Panc1 (cell line): ENCODE results near the gene THSD7B. TPM values are rescaled to one million over a fixed set of nuclear protein-coding genes. Genes with fewer than 3 reads are reported as not detected.

Experiments
- ATAC-seq: fragments of 200-7000 bp; cut with Tn5 transposase; 2 replicates; pipeline ENCODE4 v1.9.1; 2020; ENCODE audit warnings: mild to moderate bottlenecking, moderate library complexity
- BruUV-seq: library from RNA; stranded (reverse); fragments of 400-500 nt; replicated peaks from 2 replicates; lab custom pipeline; 2021; lab: Mats Ljungman, UMichigan
- CTCF ChIA-PET: fragments of 300-600 bp; sonication (Branson Sonifier 250); formaldehyde crosslinking; loops from one replicate; lab custom pipeline; 2022; ENCODE audit warnings: antibody characterized with exemption; lab: Charles Lee
- POLR2A ChIA-PET: fragments of 300-600 bp; sonication (Branson Sonifier 250); formaldehyde crosslinking; loops from one replicate; lab custom pipeline; 2022; ENCODE audit warnings: antibody characterized with exemption; lab: Charles Lee
- DNase-seq: peaks from one replicate; pipeline ENCODE4 v3.0.0-alpha.2; 2010; ENCODE audit warnings: low read depth, low spot score
- H3K27ac ChIP-seq: 2 replicates; pipeline ENCODE4 v1.5.1; 2011; ENCODE audit warnings: mild to moderate bottlenecking, low read length, inconsistent platforms
- H3K27me3 ChIP-seq: fragments of 200-500 bp; sonication (Bioruptor generic); 2 replicates; pipeline ENCODE4 v1.6.0; 2014; ENCODE audit warnings: low read length, inconsistent platforms; ENCODE audit not compliant: control insufficient read depth, insufficient read depth
- H3K36me3 ChIP-seq: fragments of 200-500 bp; sonication (Bioruptor generic); 2 replicates; pipeline ENCODE4 v1.5.1; 2014; ENCODE audit warnings: inconsistent platforms, mild to moderate bottlenecking, low read length, moderate library complexity; ENCODE audit not compliant: control insufficient read depth, insufficient read depth
- H3K4me1 ChIP-seq: 2 replicates; pipeline ENCODE4 v1.5.1; 2011; ENCODE audit warnings: inconsistent platforms, mild to moderate bottlenecking, low read length, moderate library complexity; ENCODE audit not compliant: control insufficient read depth, insufficient read depth
- H3K4me3 ChIP-seq, 2 experiments: 2 replicates each; pipeline ENCODE4 v1.5.1; 2011 to 2012; ENCODE audit warnings: low read depth in 2 of 2, low read length in 2 of 2, mild to moderate bottlenecking in 2 of 2, inconsistent platforms in 1 of 2, moderate library complexity in 1 of 2
- H3K9me3 ChIP-seq: fragments of 200-500 bp; sonication (Bioruptor generic); 2 replicates; pipeline ENCODE4 v1.5.1; 2014; ENCODE audit warnings: low read depth, mild to moderate bottlenecking, inconsistent platforms, low read length, moderate library complexity; ENCODE audit not compliant: control insufficient read depth, insufficient read depth
- CTCF ChIP-seq: fragments of 450-650 bp; IDR thresholded peaks from 2 replicates; pipeline ENCODE4 v1.5.1; 2017; ENCODE audit warnings: mild to moderate bottlenecking
- POLR2AphosphoS5 ChIP-seq: IDR thresholded peaks from 2 replicates; pipeline ENCODE4 v1.6.1; 2012; ENCODE audit warnings: mild to moderate bottlenecking, low read depth, low read length, moderate library complexity
- REST ChIP-seq, 2 experiments: IDR thresholded peaks; 2 replicates each; pipeline ENCODE4 v1.6.1; 2011 to 2012; ENCODE audit warnings: low read depth in 2 of 2, control low read depth in 1 of 2, low read length in 1 of 2, mild to moderate bottlenecking in 1 of 2, moderate library complexity in 1 of 2; ENCODE audit not compliant: insufficient read depth in 1 of 2
- SIN3A ChIP-seq: IDR thresholded peaks from 2 replicates; pipeline ENCODE4 v1.6.1; 2012; ENCODE audit warnings: low read depth, mild to moderate bottlenecking, low read length, moderate library complexity, borderline replicate concordance; ENCODE audit not compliant: insufficient read depth
- TCF7L2 ChIP-seq: IDR thresholded peaks from 2 replicates; pipeline ENCODE4 v1.6.1; 2011; ENCODE audit warnings: mild to moderate bottlenecking, low read depth, low read length, inconsistent platforms
- in situ Hi-C: cut with HindIII; loops from 2 replicates; pipeline ENCODE4 v1.10.0; 2016; ENCODE audit warnings: low sequenced_read_pairs, low pct_unique_long_range_greater_than_20kb
- intact Hi-C: fragments of 100-400 bp; cut with micrococcal nuclease; formaldehyde crosslinking; loops from one replicate; pipeline ENCODE4 v1.10.0; 2022; ENCODE audit not compliant: unreplicated experiment
- total RNA-seq: library from RNA; stranded (reverse); gene quantifications from one replicate; pipeline ENCODE4 v1.2.1, GENCODE V29; 2021; ENCODE audit not compliant: unreplicated experiment

Gene THSD7B
- total RNA-seq, 1 experiment from 2014 or later = not detected

- Histone ChIP-seq H3K27me3 (no peaks in the 10 kb centered on the region), H3K4me1 (no peaks in the 10 kb centered on the region), H3K9me3 (no peaks in the 10 kb centered on the region), H3K36me3 (no peaks in the 10 kb centered on the region), H3K27ac (no peak overlapping the region), H3K4me3 (no peak overlapping the region)
- ChIA-PET POLR2A (no interaction called here), CTCF (no interaction called here)
- TF ChIP-seq SIN3A = no peak
- TF ChIP-seq TCF7L2 = no peak
- TF ChIP-seq CTCF = no peak
- TF ChIP-seq POLR2AphosphoS5 = no peak
- no peak for TF ChIP-seq REST (IDR thresholded peaks at IDR 0.05; ENCODE audit: insufficient read depth in 1 of 2, low read depth in 2 of 2, low read length in 1 of 2)
- ATAC-seq (no peak), DNase-seq (no peak)
- intact Hi-C loops = no loop called here
- BruUV-seq = no TSS peak
- in situ Hi-C loops = no loop called here
Measured at GRCh38 chr2:137367361-137367760, 602.0 kb downstream of the THSD7B start.

GRCh38 chr2:137369106-137369505 lies 603.8 kb downstream of the THSD7B start:
- POLR2A ChIA-PET = no interaction called here
- no peak for TF ChIP-seq TCF7L2
- TF ChIP-seq SIN3A = no peak
- no peak for TF ChIP-seq REST (IDR thresholded peaks at IDR 0.05; ENCODE audit: insufficient read depth in 1 of 2, low read depth in 2 of 2, low read length in 1 of 2)
- no peak for TF ChIP-seq POLR2AphosphoS5
- no peak for TF ChIP-seq CTCF
- Histone ChIP-seq H3K27ac (no peak overlapping the region), H3K4me3 (no peak overlapping the region), H3K36me3 (no peaks in the 10 kb centered on the region), H3K9me3 (no peaks in the 10 kb centered on the region), H3K27me3 (no peaks in the 10 kb centered on the region), H3K4me1 (no peaks in the 10 kb centered on the region)
- ATAC-seq (no peak), DNase-seq (no peak)
- no TSS peak for BruUV-seq
- CTCF ChIA-PET = no interaction called here
- intact Hi-C loops = no loop called here
- in situ Hi-C loops = no loop called here
